Keratinocyte (primary cell): ENCODE data around the gene PER1. TPM values are rescaled to one million over a fixed set of nuclear protein-coding genes. Genes with fewer than 3 reads are reported as not detected.

Experiments
- DNase-seq: peaks from one replicate; pipeline ENCODE4 v3.0.0-alpha.2; 2011; ENCODE audit warnings: low read depth, missing footprints, low spot score
- FAIRE-seq: peaks from 2 replicates; lab custom pipeline; 2011; peaks lifted over from hg19 to GRCh38; lab: Jason Lieb, UNC
- H2AFZ ChIP-seq: 2 replicates; pipeline ENCODE4 v1.6.0; 2012; ENCODE audit warnings: low read length, control low read depth, inconsistent platforms; ENCODE audit not compliant: control insufficient read depth
- H3K27ac ChIP-seq: 2 replicates; pipeline ENCODE4 v1.5.1; 2011; ENCODE audit warnings: low read length; ENCODE audit not compliant: control insufficient read depth, insufficient read depth
- H3K27me3 ChIP-seq: 3 replicates; pipeline ENCODE4 v1.6.0; 2011; ENCODE audit warnings: low read length; ENCODE audit not compliant: control insufficient read depth, insufficient read depth; ENCODE audit errors: extremely low read depth
- H3K36me3 ChIP-seq, 2 experiments: 2 replicates in 1 of 2; 3 replicates in 1 of 2; pipeline ENCODE4 v1.5.1; 2011; ENCODE audit warnings: low read length in 2 of 2, mild to moderate bottlenecking in 1 of 2; ENCODE audit not compliant: control insufficient read depth in 2 of 2, insufficient read depth in 2 of 2; ENCODE audit errors: extremely low read depth in 1 of 2
- H3K4me1 ChIP-seq: 3 replicates; pipeline ENCODE4 v1.5.1; 2011; ENCODE audit warnings: low read length; ENCODE audit not compliant: control insufficient read depth, insufficient read depth; ENCODE audit errors: extremely low read depth
- H3K4me2 ChIP-seq: 3 replicates; pipeline ENCODE4 v1.6.0; 2011; ENCODE audit warnings: low read depth, low read length; ENCODE audit not compliant: control insufficient read depth, insufficient read depth; ENCODE audit errors: extremely low read depth
- H3K4me3 ChIP-seq, 3 experiments: fragments of 200-600 bp in 1 of 3; sonication (generic) in 1 of 3; 2 replicates in 2 of 3; 3 replicates in 1 of 3; pipeline ENCODE4 v1.5.1; 2011 to 2016; ENCODE audit warnings: low read length in 3 of 3, mild to moderate bottlenecking in 3 of 3, control low read depth in 2 of 3, inconsistent platforms in 1 of 3, low read depth in 1 of 3, mixed read lengths in 1 of 3, mixed run types in 1 of 3, moderate library complexity in 1 of 3; ENCODE audit not compliant: control insufficient read depth in 2 of 3, insufficient read depth in 2 of 3; ENCODE audit errors: extremely low read depth in 1 of 3
- H3K79me2 ChIP-seq: 2 replicates; pipeline ENCODE4 v1.6.0; 2012; ENCODE audit warnings: low read length; ENCODE audit not compliant: control insufficient read depth, insufficient read depth
- H3K9ac ChIP-seq: 3 replicates; pipeline ENCODE4 v1.6.0; 2011; ENCODE audit warnings: low read length; ENCODE audit not compliant: control insufficient read depth, insufficient read depth; ENCODE audit errors: extremely low read depth
- H3K9me1 ChIP-seq: 3 replicates; pipeline ENCODE4 v1.6.0; 2011; ENCODE audit warnings: low read length; ENCODE audit not compliant: control insufficient read depth, insufficient read depth; ENCODE audit errors: extremely low read depth
- H3K9me3 ChIP-seq: 2 replicates; pipeline ENCODE4 v1.5.1; 2012; ENCODE audit warnings: low read depth, low read length; ENCODE audit not compliant: control insufficient read depth
- H4K20me1 ChIP-seq: 3 replicates; pipeline ENCODE4 v1.6.0; 2011; ENCODE audit warnings: low read length; ENCODE audit not compliant: control insufficient read depth, insufficient read depth; ENCODE audit errors: extremely low read depth
- EZH2 ChIP-seq: IDR thresholded peaks from one replicate; pipeline ENCODE4 v1.6.1; 2012; ENCODE audit warnings: inconsistent platforms, mild to moderate bottlenecking, low read length, moderate library complexity
- dilution Hi-C: fragments of 300-500 bp; cut with MboI; formaldehyde crosslinking; loops from one replicate; pipeline ENCODE4 v1.7.0; 2020; ENCODE audit warnings: low sequenced_read_pairs; ENCODE audit not compliant: extremely low pct_ligation_motif_present
- polyA plus RNA-seq, 5 experiments: library from polyadenylated mRNA; depleted of rRNA in 3 of 5; stranded (reverse) in 3 of 5; stranded (forward) in 1 of 5; unstranded in 1 of 5; fragments of >200 nt; gene quantifications; 1 replicate in 1 of 5; 2 replicates in 3 of 5; 3 replicates in 1 of 5; pipeline versions ENCODE4 v1.2.1 to v1.2.3, GENCODE V29; 2011 to 2012; ENCODE audit warnings: missing spikeins in 2 of 5, low read depth in 1 of 5, low replicate concordance in 1 of 5
- TF ChIP-seq, protein P1 (sequence below), 3 experiments: IDR thresholded peaks in 1 of 3; conservative IDR thresholded peaks in 1 of 3; optimal IDR thresholded peaks in 1 of 3; 2 replicates in 2 of 3; 3 replicates in 1 of 3; pipeline versions ENCODE3 to v1.5.1; 2011; ENCODE audit warnings: low read length in 3 of 3, mild to moderate bottlenecking in 3 of 3, moderate library complexity in 2 of 3, control low read depth in 1 of 3, inconsistent platforms in 1 of 3; ENCODE audit not compliant: insufficient read depth in 2 of 3; ENCODE audit errors: extremely low read depth in 1 of 3

The PER1 gene
- polyA plus RNA-seq, 1 donor (not counting 4 experiments of a cell fraction or from before 2014, with no cell fraction given), result 15.1 TPM

DNA sequence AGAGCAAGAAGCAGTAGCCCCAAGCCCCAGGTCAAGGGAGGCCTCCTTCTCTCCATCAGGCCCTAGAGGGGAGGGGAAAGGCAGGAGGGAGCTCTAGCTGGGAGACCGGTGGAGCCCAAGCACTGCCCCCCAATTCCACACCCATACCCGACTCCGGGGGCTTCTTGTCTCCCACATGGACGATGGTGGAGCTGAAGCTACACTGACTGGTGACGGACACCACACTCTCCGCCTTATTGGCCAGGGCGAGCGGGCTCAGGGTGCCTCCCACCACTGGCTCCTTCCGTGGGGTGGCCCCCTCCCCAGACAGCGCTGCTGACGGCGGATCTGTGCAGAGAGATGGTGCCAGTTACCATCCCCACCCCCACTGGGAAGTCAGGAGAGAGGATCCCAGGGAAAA, 6.4 kb downstream of the PER1 start:
- Histone ChIP-seq H3K79me2 (peaks cover 14% of the 10 kb centered on the region), H3K9ac (no peak overlapping the region), H2AFZ (no peak overlapping the region), H3K9me3 (no peaks in the 10 kb centered on the region), H3K4me3 (no peak overlapping the region), H3K9me1 (no peaks in the 10 kb centered on the region), H3K27ac (no peak overlapping the region), H4K20me1 (peaks cover 17% of the 10 kb centered on the region), H3K4me1 (peaks cover 2% of the 10 kb centered on the region), H3K4me2 (no peak overlapping the region), H3K27me3 (no peaks in the 10 kb centered on the region), H3K36me3 (peaks cover 73 to 79% of the 10 kb centered on the region in 2 experiments)
- DNase-seq (no peak), FAIRE-seq (no peak)
- dilution Hi-C loops, result no loop called here
- TF ChIP-seq, protein P1, sequence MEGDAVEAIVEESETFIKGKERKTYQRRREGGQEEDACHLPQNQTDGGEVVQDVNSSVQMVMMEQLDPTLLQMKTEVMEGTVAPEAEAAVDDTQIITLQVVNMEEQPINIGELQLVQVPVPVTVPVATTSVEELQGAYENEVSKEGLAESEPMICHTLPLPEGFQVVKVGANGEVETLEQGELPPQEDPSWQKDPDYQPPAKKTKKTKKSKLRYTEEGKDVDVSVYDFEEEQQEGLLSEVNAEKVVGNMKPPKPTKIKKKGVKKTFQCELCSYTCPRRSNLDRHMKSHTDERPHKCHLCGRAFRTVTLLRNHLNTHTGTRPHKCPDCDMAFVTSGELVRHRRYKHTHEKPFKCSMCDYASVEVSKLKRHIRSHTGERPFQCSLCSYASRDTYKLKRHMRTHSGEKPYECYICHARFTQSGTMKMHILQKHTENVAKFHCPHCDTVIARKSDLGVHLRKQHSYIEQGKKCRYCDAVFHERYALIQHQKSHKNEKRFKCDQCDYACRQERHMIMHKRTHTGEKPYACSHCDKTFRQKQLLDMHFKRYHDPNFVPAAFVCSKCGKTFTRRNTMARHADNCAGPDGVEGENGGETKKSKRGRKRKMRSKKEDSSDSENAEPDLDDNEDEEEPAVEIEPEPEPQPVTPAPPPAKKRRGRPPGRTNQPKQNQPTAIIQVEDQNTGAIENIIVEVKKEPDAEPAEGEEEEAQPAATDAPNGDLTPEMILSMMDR (optimal IDR thresholded peaks at IDR 0.05 in 1 of 3, IDR thresholded peaks at IDR 0.05 in 1 of 3, conservative IDR thresholded peaks at IDR 0.05 in 1 of 3; ENCODE audit: extremely low read depth in 1 of 3, insufficient read depth in 2 of 3, low read length in 3 of 3), result no peak
- TF ChIP-seq EZH2, result no peak

- Histone ChIP-seq H3K9me1 (no peaks in the 10 kb centered on the region), H3K27ac (no peak overlapping the region), H3K27me3 (no peaks in the 10 kb centered on the region), H3K9me3 (no peaks in the 10 kb centered on the region), H3K4me1 (peaks cover 1% of the 10 kb centered on the region), H3K4me3 (no peak overlapping the region), H3K4me2 (no peak overlapping the region), H4K20me1 (peaks cover 7% of the 10 kb centered on the region), H2AFZ (no peak overlapping the region), H3K9ac (no peak overlapping the region), H3K36me3 (peaks cover 72 to 77% of the 10 kb centered on the region in 2 experiments), H3K79me2 (peaks cover 2% of the 10 kb centered on the region)
- FAIRE-seq, result no peak
- dilution Hi-C loops, result no loop called here
- TF ChIP-seq, protein P1 (optimal IDR thresholded peaks at IDR 0.05 in 1 of 3, IDR thresholded peaks at IDR 0.05 in 1 of 3, conservative IDR thresholded peaks at IDR 0.05 in 1 of 3; ENCODE audit: extremely low read depth in 1 of 3, insufficient read depth in 2 of 3, low read length in 3 of 3), result no peak
- no peak for DNase-seq
Observed at GRCh38 chr17:8144401-8145231, 7.6 kb downstream of the PER1 start.
